GM23248 (cell line): ENCODE measurements around the gene CDC42EP5.

Source experiments
- EZH2 ChIP-seq: fragments of 200-600 bp; sonication (generic); IDR thresholded peaks from 2 replicates; pipeline ENCODE4 v1.6.1; 2018; ENCODE audit warnings: antibody characterized with exemption, mild to moderate bottlenecking; ENCODE audit not compliant: insufficient read depth, poor library complexity, severe bottlenecking
- EZH2phosphoT487 ChIP-seq: fragments of 200-600 bp; sonication (generic); IDR thresholded peaks from 2 replicates; pipeline ENCODE4 v1.6.1; 2018; ENCODE audit warnings: antibody characterized with exemption, moderate library complexity, mild to moderate bottlenecking, low read depth; ENCODE audit not compliant: insufficient read depth

- TF ChIP-seq EZH2phosphoT487 = no peak
- TF ChIP-seq EZH2 = no peak
These were observed 16.4 kb downstream of the CDC42EP5 start for GRCh38 chr19:54456423-54457373.
